T-helper 1 cell (primary cell): Measurements from ENCODE around the gene ATP11A.

ENCODE experiments used
- DNase-seq, 5 donors: peaks; one replicate each; pipeline ENCODE4 v3.0.0-alpha.2; 2012 to 2020

ATP11A gene

DNA sequence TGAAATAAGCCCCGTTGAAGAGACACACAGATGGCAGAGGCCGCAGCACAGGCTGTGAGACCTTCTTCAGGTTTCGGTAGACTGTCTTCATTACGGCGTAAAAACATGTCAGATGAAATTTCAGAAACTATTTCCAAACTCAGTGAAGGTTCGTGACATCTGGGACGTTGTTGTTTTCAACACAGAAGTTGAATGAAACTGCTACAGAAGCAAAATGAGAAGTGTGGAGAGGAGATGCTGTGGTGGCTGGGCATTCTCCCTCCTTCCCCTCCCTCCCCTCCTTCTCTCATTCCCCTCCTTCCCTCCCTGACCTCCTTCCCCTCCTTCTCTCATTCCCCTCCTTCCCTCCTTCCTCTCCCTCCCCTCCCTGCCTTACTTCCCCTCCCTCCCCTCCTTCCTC, 113.6 kb downstream of the ATP11A start:
- no peak for DNase-seq

GRCh38 chr13:112804374-112804773, 114.5 kb downstream of the ATP11A start:
- no peak for DNase-seq

- DNase-seq = no peak
Measured at GRCh38 chr13:112806739-112807652, 117.2 kb downstream of the ATP11A start.

GRCh38 chr13:112807653-112808376, 118.0 kb downstream of the ATP11A start:
- no peak for DNase-seq

GRCh38 chr13:112808377-112809140, 118.7 kb downstream of the ATP11A start:
- DNase-seq = no peak

DNA sequence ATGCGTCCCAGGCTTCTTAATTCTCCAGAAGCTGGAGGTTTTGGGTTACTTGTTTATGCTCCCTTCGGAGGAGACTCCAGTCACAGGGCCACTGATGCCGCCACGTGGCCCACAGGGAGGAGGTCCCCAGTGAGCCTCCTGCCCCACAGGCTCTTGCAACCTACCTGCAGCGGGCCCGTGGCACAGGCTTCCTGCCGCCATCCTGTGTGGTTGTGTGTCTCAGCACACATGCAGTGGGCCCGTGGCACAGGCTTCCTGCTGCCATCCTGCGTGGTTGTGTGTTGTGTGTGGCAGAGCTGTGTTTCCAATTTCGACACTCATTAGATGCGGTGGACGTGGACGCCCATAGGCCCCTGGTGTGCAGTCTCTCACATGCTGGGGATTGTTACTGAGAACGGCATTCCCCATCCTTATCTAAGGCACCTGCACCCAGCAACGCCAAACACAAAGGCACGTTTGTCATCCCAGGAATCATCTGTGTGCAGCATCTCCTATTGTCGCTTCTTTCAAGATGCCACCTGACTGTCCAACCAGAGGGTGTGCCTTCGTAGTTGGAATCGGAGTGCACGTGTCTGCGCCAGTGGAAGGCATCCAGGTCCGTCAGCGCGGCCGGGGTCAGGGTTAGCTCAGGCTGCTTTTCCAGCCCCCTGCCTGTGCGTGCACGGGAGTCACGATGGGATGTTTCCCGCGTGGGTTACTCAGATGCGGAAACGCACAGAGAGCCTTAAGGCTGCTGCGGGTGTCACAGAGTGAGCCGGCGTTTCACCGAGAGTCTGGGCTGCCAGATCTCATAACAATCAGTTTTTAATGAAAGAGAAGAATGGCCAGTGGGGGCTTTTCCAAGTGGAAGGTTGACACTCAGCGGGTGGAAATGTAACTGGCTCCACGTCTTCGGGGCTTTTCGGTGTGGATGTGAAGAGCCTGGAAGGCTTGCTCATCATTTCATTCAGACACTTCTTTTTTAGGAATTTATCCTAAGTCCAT, 119.8 kb downstream of the ATP11A start:
- DNase-seq = no peak

GRCh38 chr13:112810608-112811007, 120.8 kb downstream of the ATP11A start:
- DNase-seq = no peak

DNA sequence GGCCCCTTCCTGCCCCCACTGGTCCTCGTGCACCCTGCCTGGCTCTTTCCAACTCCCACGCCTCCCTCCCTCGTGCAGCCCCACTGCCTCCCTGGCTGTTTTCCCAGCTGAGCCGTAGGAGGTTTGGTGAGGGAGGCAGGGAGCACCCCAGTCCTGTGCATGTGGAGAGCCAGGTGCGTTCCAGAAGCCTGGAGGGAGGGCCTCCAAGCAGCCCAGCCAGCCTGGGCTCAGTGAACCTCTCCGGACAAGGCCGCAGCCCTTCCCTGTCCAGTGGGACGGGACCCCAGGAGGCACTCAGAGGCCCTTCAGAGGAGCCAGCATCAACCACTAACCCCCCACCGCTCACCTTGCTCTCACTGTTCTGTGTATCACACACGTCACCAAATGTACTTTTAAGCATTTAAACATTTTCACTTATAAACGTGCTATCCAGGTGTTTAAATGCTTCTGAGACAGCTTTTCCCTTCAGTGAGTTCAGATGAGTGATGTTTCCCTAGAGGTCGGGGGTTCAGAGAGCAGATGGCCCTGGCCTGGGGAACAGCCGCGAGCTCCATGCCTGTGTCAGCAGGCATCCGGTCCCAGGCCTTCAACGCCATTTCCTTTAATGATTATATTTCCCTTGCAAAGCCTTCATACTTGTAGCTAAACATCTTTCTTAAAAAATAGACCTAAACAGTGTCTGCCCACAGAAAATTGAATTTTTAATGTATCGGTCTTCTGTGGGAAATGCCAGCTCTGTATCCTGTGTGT, 122.6 kb downstream of the ATP11A start:
- DNase-seq = no peak

DNA sequence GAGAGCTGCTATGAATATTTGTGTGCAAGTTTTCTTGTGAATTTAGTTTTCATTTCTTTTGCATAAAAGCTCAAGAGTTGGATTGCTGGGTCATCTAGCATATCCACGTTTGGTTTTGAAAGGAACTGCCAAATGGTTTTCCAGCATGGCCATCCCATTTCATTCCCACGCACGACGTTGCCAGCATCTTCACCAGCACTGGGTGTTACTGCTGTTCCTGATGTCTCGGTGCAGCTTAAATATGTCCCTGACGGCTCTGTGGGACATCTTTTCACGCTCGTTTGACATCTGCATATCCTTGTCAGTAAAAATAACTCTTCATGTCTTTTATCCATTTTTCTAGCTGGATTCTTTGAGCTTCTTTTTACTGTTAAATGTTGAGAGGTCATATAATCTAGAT, 123.7 kb downstream of the ATP11A start:
- DNase-seq = no peak

GRCh38 chr13:112814905-112815585, 125.2 kb downstream of the ATP11A start:
- DNase-seq = no peak

- no peak for DNase-seq
Measured at GRCh38 chr13:112815871-112816270, 126.0 kb downstream of the ATP11A start.

DNA sequence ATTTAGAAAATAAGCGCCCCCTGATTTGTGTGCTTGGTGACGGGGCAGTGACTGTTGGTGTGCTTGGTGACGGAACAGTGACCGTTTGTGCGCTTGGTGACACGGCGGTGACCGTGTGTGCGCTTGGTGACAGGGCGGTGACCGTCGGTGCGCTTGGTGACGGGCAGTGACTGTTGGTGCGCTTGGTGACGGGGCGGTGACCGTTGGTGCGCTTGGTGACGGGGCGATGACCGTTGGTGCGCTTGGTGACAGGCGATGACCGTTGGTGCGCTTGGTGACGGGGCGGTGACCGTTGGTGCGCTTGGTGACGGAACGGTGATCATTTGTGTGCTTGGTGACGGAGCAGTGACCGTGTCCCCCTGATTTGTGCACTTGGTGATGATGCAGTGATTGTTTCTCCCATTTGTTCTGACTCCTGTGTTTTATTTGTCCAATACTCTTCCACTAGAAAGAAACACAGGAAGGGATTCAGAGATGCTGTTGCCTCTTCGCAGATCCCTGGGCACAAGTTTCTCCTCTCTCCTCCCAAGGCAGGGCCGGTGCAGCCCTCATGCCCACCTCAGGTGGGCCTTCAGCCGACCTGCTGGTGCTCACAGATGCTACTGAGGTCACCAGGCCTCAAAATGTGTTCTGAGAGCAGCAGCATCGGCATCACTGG, 128.3 kb downstream of the ATP11A start:
- no peak for DNase-seq

GRCh38 chr13:112818698-112819045, 128.8 kb downstream of the ATP11A start:
- no peak for DNase-seq

GRCh38 chr13:112819111-112819510, 129.3 kb downstream of the ATP11A start:
- DNase-seq = no peak

DNA sequence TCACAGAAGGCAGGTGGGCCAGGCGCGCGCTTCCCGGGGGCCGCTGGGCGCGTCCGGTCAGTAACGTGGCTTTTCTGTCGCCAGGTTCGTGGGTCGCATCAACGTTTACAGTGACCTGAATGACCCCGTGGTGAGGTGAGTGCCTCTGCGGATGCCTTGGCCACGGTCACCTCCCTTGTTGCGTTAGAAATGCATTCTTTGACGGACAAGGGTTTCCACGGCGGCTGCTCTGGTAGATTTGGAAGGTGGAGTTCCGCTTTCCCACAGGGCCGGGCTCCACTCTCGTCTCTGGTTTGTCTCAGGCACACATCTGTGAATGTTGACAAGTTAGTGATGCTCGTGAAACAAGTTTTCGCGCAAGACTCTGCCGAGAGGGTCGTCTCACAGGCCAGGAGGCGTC, 130.0 kb downstream of the ATP11A start:
- DNase-seq = no peak

DNA sequence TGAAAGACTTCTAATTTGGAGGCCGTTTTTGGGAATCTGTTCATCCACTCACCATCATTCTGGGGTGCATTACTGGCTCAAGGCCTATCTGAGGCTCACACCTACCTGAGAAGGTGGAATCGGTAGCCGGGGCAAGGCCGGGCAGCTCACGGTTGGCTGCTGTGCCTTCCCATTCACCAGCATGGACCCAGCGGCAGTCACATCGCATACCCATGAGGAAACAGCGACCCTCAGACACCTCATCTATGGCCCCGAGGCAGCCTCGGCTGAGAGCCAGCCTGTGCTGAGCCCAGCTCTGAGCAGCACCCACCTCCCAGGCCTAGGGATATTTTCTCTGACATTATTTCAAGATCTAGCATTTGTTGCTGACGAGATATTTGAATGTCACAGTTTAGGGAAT, 130.5 kb downstream of the ATP11A start:
- no peak for DNase-seq

DNA sequence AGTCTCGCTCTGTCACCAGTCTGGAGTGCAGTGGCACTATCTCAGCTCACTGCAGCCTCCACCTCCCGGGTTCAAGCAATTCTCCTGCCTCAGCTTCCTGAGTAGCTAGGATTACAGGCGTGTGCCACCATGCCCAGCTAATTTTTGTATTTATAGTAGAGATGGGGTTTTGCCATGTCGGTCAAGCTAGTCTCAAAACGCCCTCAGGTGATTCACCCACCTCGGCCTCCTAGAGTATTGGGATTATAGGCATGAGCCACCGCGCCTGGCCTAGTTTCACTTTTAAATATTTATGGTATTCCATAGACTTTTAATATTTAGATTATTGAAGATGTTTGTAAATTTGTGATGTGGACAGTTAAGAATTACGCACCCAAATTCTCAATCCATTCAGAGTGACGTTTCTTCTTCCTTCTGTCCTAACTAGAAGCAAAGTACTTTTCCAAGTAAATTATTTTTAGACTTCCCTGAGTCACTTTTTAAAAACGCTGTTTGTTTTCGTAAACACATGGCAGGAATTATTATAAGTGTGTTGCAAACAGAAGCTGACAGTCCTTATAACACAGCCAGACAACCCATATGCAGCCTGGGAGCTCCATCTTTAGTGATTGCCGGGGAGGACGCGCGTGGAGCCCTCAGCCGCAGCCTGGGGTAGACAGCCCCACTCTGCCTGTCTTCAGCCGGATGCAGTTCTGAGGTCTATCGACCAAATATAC, 131.7 kb downstream of the ATP11A start:
- DNase-seq = no peak

DNA sequence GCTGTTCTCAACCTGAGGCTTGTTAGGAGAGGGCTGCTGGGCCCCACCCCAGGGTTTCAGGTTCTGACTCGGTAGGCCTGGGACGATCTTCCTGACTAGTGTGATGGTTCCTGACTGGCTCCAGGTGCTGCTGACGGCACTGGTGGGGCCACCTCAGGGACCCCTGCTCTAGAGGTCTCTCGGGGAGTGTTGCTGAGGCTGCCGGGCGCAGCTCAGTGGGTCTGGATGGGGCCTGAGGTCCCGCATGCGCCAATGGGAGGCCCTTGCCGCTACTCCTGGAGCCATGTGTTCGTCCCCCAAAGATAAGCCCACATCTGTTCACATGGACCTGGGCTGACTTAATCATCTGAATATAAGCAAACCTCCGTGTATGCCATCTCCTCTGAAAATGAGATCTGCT, 133.0 kb downstream of the ATP11A start:
- DNase-seq = no peak

- no peak for DNase-seq
Measured at GRCh38 chr13:112824429-112824828, 134.6 kb downstream of the ATP11A start.

DNA sequence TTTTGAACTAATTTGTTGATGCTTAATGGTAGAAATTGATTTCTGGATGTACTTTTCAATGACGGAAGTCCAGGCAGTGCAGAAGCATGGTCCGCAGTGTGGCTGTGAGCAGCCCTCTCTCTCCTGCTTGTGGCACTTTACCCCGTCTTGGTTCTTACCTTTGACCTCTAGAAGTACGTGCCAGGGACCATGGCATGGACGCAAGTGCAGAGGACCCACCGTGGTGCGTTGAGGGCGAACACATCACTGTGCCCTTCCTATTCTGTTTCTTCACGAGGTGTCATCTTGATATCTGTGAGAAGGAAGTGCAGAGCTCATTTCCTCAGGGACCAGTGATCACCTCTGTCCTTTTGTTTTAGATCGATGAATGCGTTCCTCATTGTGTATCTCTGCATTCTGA, 135.2 kb downstream of the ATP11A start:
- DNase-seq = no peak
